Thyroid gland (tissue), 4 donors: ENCODE results near the gene CMSS1. TPM values are rescaled to one million over a fixed set of nuclear protein-coding genes. Genes with fewer than 3 reads are reported as not detected.

ENCODE experiments used
- DNase-seq, 2 donors: peaks; one replicate each; pipeline ENCODE4 v3.0.0-alpha.2; 2019
- H3K27ac ChIP-seq, 3 donors: fragments of 200-600 bp; sonication (generic); 1 replicate in 2 of 3; 2 replicates in 1 of 3; pipeline ENCODE4 v1.5.1; 2016 to 2019; ENCODE audit warnings: mild to moderate bottlenecking in 1 of 3, moderate library complexity in 1 of 3
- H3K27me3 ChIP-seq: fragments of 200-600 bp; sonication (generic); one replicate; pipeline ENCODE4 v1.5.1; 2019
- H3K36me3 ChIP-seq, 2 donors: fragments of 200-600 bp; sonication (generic); one replicate each; pipeline ENCODE4 v1.5.1; 2016 to 2019
- H3K4me1 ChIP-seq, 2 donors: fragments of 200-600 bp; sonication (generic); one replicate each; pipeline ENCODE4 v1.5.1; 2017 to 2019
- H3K4me3 ChIP-seq, 3 donors: fragments of 200-600 bp; sonication (generic); replicated peaks in 1 of 3; 1 replicate in 2 of 3; 2 replicates in 1 of 3; pipeline ENCODE4 v1.5.1; 2016; ENCODE audit warnings: mild to moderate bottlenecking in 1 of 3
- H3K9me3 ChIP-seq: fragments of 200-600 bp; sonication (generic); one replicate; pipeline ENCODE4 v1.5.1; 2017
- POLR2A ChIP-seq, 2 donors: fragments of 450-650 bp; IDR thresholded peaks; one replicate each; pipeline ENCODE4 v1.6.1; 2017; ENCODE audit warnings: antibody characterized with exemption in 2 of 2, mild to moderate bottlenecking in 2 of 2, moderate library complexity in 1 of 2
- WGBS, 2 donors: methylation state at CpG; one replicate each; pipeline ENCODE4 v1.1.5; 2017; 5-methylcytosine and 5-hydroxymethylcytosine counted together
- intact Hi-C: fragments of 100-400 bp; cut with DNase I; formaldehyde crosslinking; loops from one replicate; pipeline ENCODE4 v1.15.1; 2023
- total RNA-seq, 4 donors: library from RNA; depleted of rRNA; stranded (reverse); fragments of >200 nt; gene quantifications; one replicate each; pipeline ENCODE4 v1.2.3, GENCODE V29; 2016
- TF ChIP-seq, protein P1 (sequence below), 6 experiments: fragments of 200-600 bp in 3 of 6; fragments of 450-650 bp in 3 of 6; sonication (generic) in 3 of 6; IDR thresholded peaks; one replicate each; pipeline ENCODE4 v1.5.1; 2016 to 2019; ENCODE audit warnings: antibody characterized with exemption in 6 of 6, mild to moderate bottlenecking in 2 of 6, inconsistent platforms in 1 of 6, moderate library complexity in 1 of 6

CMSS1 gene
- total RNA-seq, 4 donors from 2014 or later = 7.7 to 15.0 (median 12.9) TPM

GRCh38 chr3:100122321-100122720 is 304.7 kb downstream of the CMSS1 start:
- WGBS, 2 donors = 99 to 100% methylated on average over 2 of the region's 2 CpGs
- H3K4me1 ChIP-seq = no peaks in the 10 kb centered on the region

DNA sequence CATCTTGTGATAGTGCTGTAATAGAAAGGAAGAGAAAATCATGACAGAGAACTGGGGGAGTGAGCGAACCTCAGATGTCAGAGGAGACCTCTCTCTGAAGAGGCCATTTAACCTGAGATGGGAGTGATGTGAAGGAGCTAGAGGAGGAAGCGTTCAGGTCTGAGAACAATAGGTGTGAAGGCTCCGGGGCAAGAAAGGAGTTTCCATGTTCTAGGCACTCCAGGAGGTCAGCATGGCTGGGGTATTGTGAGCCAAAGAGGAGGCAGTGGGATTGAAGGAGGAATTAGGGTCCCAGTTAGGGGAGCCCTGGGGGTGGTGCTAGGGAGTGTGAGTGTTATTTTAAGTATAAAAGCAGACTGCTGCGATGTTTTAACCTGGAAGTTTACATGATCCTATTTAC is 305.4 kb downstream of the CMSS1 start:
- DNase-seq = no peak
- Histone ChIP-seq H3K27ac (no peak overlapping the region), H3K4me1 (no peaks in the 10 kb centered on the region), H3K9me3 (no peaks in the 10 kb centered on the region), H3K27me3 (no peaks in the 10 kb centered on the region), H3K4me3 (no peak overlapping the region), H3K36me3 (no peaks in the 10 kb centered on the region)
- 74 to 88% methylated on average over 4 of the region's 4 CpGs for WGBS, 2 donors
- TF ChIP-seq, protein P1, sequence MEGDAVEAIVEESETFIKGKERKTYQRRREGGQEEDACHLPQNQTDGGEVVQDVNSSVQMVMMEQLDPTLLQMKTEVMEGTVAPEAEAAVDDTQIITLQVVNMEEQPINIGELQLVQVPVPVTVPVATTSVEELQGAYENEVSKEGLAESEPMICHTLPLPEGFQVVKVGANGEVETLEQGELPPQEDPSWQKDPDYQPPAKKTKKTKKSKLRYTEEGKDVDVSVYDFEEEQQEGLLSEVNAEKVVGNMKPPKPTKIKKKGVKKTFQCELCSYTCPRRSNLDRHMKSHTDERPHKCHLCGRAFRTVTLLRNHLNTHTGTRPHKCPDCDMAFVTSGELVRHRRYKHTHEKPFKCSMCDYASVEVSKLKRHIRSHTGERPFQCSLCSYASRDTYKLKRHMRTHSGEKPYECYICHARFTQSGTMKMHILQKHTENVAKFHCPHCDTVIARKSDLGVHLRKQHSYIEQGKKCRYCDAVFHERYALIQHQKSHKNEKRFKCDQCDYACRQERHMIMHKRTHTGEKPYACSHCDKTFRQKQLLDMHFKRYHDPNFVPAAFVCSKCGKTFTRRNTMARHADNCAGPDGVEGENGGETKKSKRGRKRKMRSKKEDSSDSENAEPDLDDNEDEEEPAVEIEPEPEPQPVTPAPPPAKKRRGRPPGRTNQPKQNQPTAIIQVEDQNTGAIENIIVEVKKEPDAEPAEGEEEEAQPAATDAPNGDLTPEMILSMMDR (IDR thresholded peaks at IDR 0.05) = no peak
- TF ChIP-seq POLR2A (IDR thresholded peaks at IDR 0.05) = no peak
- intact Hi-C loops = no loop called here

More at GRCh38 chr3:100122321-100122720, 304.7 kb downstream of the CMSS1 start:
- Histone ChIP-seq H3K4me3 (no peak overlapping the region), H3K27me3 (no peaks in the 10 kb centered on the region), H3K36me3 (no peaks in the 10 kb centered on the region), H3K27ac (no peak overlapping the region), H3K9me3 (no peaks in the 10 kb centered on the region)
- TF ChIP-seq, protein P1 (IDR thresholded peaks at IDR 0.05) = no peak
- no peak for TF ChIP-seq POLR2A (IDR thresholded peaks at IDR 0.05)
- DNase-seq = no peak
- intact Hi-C loops = no loop called here

GRCh38 chr3:100124201-100124761 is 306.6 kb downstream of the CMSS1 start:
- H3K36me3 ChIP-seq = no peaks in the 10 kb centered on the region
- H3K4me1 ChIP-seq = no peaks in the 10 kb centered on the region
- DNase-seq = no peak
- 78 to 83% methylated on average over 5 of the region's 5 CpGs for WGBS, 2 donors
- peak overlapping the region in 1 of 3 donors; percentile 30 for H3K27ac ChIP-seq
- intact Hi-C loops = no loop called here
- no peak for TF ChIP-seq POLR2A (IDR thresholded peaks at IDR 0.05)
- TF ChIP-seq, protein P1 (IDR thresholded peaks at IDR 0.05) = no peak
- H3K4me3 ChIP-seq = no peak overlapping the region
- no peaks in the 10 kb centered on the region for H3K9me3 ChIP-seq
- no peaks in the 10 kb centered on the region for H3K27me3 ChIP-seq

DNA sequence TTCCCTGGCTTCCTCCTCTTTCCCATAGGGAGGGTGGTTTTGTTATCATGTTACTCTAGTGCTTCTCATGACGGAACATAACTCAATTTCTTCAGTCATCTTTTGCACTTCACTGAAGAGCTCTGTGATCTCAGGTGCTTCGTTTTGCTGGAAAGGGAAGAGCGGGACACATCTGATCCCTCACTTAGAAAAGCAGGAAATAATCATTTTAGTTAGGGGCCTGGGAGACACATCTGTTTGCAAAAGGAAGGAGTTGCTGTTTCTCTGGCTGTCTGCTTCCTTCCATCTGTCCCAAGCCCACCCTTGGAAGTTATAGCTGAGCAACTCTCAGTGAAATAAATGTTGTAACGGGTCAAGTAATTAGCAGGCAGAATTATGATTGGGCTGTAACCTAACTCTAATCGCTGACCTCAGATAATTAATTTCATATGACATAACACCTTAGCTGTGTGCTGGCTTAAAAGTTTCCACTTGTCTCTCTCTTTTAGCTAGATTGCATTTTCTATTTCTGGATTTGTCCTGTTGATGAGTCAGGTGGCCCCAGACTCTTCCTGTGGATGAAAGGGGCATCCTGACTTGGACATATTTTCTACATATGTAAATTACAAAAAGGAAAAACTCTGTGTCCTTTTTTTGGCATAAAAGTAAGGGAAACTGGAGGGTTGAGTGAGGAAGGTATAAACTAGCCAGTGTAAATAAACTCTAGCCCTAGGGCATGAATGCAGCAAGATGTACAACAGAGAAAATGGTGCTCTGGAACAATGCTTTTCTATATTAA is 307.7 kb downstream of the CMSS1 start:
- Histone ChIP-seq H3K27me3 (no peaks in the 10 kb centered on the region), H3K27ac (peak overlapping the region in 1 of 3 donors; percentile 30), H3K36me3 (no peaks in the 10 kb centered on the region), H3K4me3 (no peak overlapping the region), H3K9me3 (no peaks in the 10 kb centered on the region), H3K4me1 (no peaks in the 10 kb centered on the region)
- 72 to 83% methylated on average over 5 of the region's 5 CpGs for WGBS, 2 donors
- DNase-seq = no peak
- TF ChIP-seq POLR2A (IDR thresholded peaks at IDR 0.05) = no peak
- TF ChIP-seq, protein P1 (IDR thresholded peaks at IDR 0.05) = no peak
- intact Hi-C loops = no loop called here

DNA sequence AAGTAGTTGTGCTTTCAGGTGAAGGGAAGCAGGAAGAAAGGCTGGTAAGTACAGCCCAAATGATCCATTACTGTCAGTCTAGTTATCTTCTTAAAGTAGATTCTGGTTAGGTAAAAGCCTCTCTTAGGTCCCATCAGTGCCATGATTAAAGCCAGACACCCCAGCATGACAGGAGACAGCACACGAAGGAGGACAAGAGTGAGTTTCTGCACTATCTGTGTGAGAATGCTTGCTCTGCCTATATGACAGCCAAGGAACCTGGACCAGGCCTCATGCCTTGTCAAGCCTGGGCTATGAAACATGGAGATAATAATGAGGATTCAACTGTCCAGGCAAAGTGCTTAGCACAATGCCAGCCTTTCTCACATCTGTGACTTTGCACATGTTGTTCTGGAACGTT is 310.1 kb downstream of the CMSS1 start:
- Histone ChIP-seq H3K9me3 (no peaks in the 10 kb centered on the region), H3K4me3 (no peak overlapping the region), H3K36me3 (no peaks in the 10 kb centered on the region), H3K27me3 (no peaks in the 10 kb centered on the region), H3K4me1 (no peaks in the 10 kb centered on the region), H3K27ac (no peak overlapping the region)
- 83 to 87% methylated on average over 2 of the region's 2 CpGs for WGBS, 2 donors
- no peak for TF ChIP-seq POLR2A (IDR thresholded peaks at IDR 0.05)
- TF ChIP-seq, protein P1 (IDR thresholded peaks at IDR 0.05) = no peak
- DNase-seq = no peak
- intact Hi-C loops = no loop called here
